ACC112 (cell line): ENCODE measurements around the gene MTHFS.

ENCODE experiments used
- H2AFZ ChIP-seq: fragments of 200-600 bp; sonication (generic); one replicate; pipeline ENCODE4 v1.6.0; 2017; ENCODE audit warnings: antibody characterized with exemption, low read length; ENCODE audit not compliant: unreplicated experiment
- H3K27ac ChIP-seq: fragments of 200-600 bp; sonication (generic); 2 replicates; pipeline ENCODE4 v1.5.1; 2014; ENCODE audit warnings: low read depth, mild to moderate bottlenecking, antibody characterized with exemption, low read length, moderate library complexity
- H3K27me3 ChIP-seq: fragments of 200-600 bp; sonication (generic); 2 replicates; pipeline ENCODE4 v1.6.1; 2014; ENCODE audit warnings: mild to moderate bottlenecking, antibody characterized with exemption, low read length, moderate library complexity, mixed read lengths; ENCODE audit not compliant: insufficient read depth
- H3K36me3 ChIP-seq: fragments of 200-600 bp; sonication (generic); 2 replicates; pipeline ENCODE4 v1.6.1; 2016; ENCODE audit warnings: mild to moderate bottlenecking, antibody characterized with exemption, low read length, moderate library complexity, mixed read lengths; ENCODE audit not compliant: insufficient read depth
- H3K4me1 ChIP-seq: fragments of 200-600 bp; sonication (generic); one replicate; pipeline ENCODE4 v1.6.1; 2016; ENCODE audit warnings: low read length, mixed read lengths; ENCODE audit not compliant: insufficient read depth, unreplicated experiment, control insufficient read depth
- H3K4me3 ChIP-seq: fragments of 200-600 bp; sonication (generic); 2 replicates; pipeline ENCODE4 v1.5.1; 2014; ENCODE audit warnings: mild to moderate bottlenecking, low read depth, low read length
- H3K79me2 ChIP-seq: fragments of 200-600 bp; sonication (generic); one replicate; pipeline ENCODE4 v1.6.0; 2016; ENCODE audit warnings: low read length; ENCODE audit not compliant: control insufficient read depth, unreplicated experiment, insufficient read depth

MTHFS gene

GRCh38 chr15:79878078-79878705, 18.6 kb downstream of the MTHFS start:
- H3K4me3 ChIP-seq: no peak overlapping the region
- peaks cover 3% of the 10 kb centered on the region for H3K79me2 ChIP-seq
- H3K4me1 ChIP-seq: no peaks in the 10 kb centered on the region
- no peaks in the 10 kb centered on the region for H3K27me3 ChIP-seq
- H3K36me3 ChIP-seq: peaks cover 46% of the 10 kb centered on the region
- no peak overlapping the region for H3K27ac ChIP-seq
- no peak overlapping the region for H2AFZ ChIP-seq

GRCh38 chr15:79875213-79875612, 21.6 kb downstream of the MTHFS start:
- no peaks in the 10 kb centered on the region for H3K27me3 ChIP-seq
- H3K79me2 ChIP-seq: peaks cover 3% of the 10 kb centered on the region
- H3K4me1 ChIP-seq: no peaks in the 10 kb centered on the region
- H2AFZ ChIP-seq: no peak overlapping the region
- no peak overlapping the region for H3K4me3 ChIP-seq
- H3K36me3 ChIP-seq: peaks cover 31% of the 10 kb centered on the region
- no peak overlapping the region for H3K27ac ChIP-seq

GRCh38 chr15:79874242-79874641, 22.6 kb downstream of the MTHFS start:
- no peak overlapping the region for H2AFZ ChIP-seq
- H3K79me2 ChIP-seq: peaks cover 3% of the 10 kb centered on the region
- H3K27me3 ChIP-seq: no peaks in the 10 kb centered on the region
- H3K27ac ChIP-seq: no peak overlapping the region
- no peak overlapping the region for H3K4me3 ChIP-seq
- H3K36me3 ChIP-seq: peaks cover 30% of the 10 kb centered on the region
- H3K4me1 ChIP-seq: no peaks in the 10 kb centered on the region

GRCh38 chr15:79872358-79873017, 24.3 kb downstream of the MTHFS start:
- H3K27me3 ChIP-seq: no peaks in the 10 kb centered on the region
- no peak overlapping the region for H3K27ac ChIP-seq
- H3K36me3 ChIP-seq: peaks cover 15% of the 10 kb centered on the region
- no peak overlapping the region for H3K4me3 ChIP-seq
- H3K79me2 ChIP-seq: peaks cover 3% of the 10 kb centered on the region
- H2AFZ ChIP-seq: no peak overlapping the region
- no peaks in the 10 kb centered on the region for H3K4me1 ChIP-seq

DNA sequence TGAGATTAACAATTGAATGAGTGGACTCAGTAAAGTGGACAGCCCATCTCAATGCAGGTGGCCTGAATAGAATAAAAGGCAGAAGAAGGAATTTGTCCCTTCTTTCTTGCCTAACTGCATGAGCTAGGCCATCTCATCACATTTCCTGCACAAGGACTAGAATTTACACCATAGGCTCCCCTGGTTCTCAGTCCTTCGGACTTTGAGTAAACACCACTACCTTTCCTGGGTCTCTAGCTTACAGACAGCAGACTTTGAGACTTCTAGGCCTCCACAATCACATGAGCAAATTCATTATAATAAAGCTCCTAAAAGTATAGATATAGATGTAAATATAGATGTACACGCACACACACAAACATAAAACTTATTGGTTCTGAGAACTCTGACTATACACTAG, 28.3 kb downstream of the MTHFS start:
- no peaks in the 10 kb centered on the region for H3K27me3 ChIP-seq
- no peak overlapping the region for H2AFZ ChIP-seq
- H3K79me2 ChIP-seq: peaks cover 3% of the 10 kb centered on the region
- H3K27ac ChIP-seq: no peak overlapping the region
- peaks cover 8% of the 10 kb centered on the region; the same call in 1 of the 2 replicates for H3K36me3 ChIP-seq
- H3K4me1 ChIP-seq: peaks cover 13% of the 10 kb centered on the region
- H3K4me3 ChIP-seq: no peak overlapping the region

DNA sequence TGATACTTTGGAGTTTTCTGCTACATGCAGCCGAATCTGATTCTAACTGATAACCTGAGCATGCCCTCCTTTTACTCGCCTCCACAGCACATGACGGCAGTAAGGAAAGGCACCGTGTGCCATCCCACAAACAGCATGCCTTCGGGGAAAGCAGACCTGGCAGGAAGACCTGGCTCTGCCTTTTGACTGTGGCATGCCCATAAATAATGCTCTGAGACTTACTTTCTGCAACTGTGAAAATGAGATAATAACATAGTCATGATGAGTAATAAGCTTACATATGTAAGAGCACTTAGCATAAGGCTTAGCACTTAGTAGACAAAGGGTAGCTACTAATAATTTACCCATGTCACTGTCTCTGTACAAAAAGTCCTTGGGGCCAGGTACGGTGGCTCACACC, 32.9 kb downstream of the MTHFS start:
- no peak overlapping the region for H2AFZ ChIP-seq

GRCh38 chr15:79862191-79862590, 34.6 kb downstream of the MTHFS start:
- Histone ChIP-seq H3K27me3 (no peaks in the 10 kb centered on the region), H2AFZ (no peak overlapping the region), H3K79me2 (peaks cover 10% of the 10 kb centered on the region), H3K27ac (no peak overlapping the region), H3K4me1 (peaks cover 16% of the 10 kb centered on the region), H3K36me3 (0 out of 2 replicates have a peak, but pooled peaks cover 11% of the 10 kb centered on the region), H3K4me3 (no peak overlapping the region)

More for the DNA sequence above, 32.9 kb downstream of the MTHFS start:
- H3K79me2 ChIP-seq: peaks cover 10% of the 10 kb centered on the region
- H3K4me1 ChIP-seq: peaks cover 16% of the 10 kb centered on the region
- H3K4me3 ChIP-seq: no peak overlapping the region
- H3K27ac ChIP-seq: no peak overlapping the region
- no peaks in the 10 kb centered on the region for H3K27me3 ChIP-seq
- 0 out of 2 replicates have a peak, but pooled peaks cover 11% of the 10 kb centered on the region for H3K36me3 ChIP-seq

DNA sequence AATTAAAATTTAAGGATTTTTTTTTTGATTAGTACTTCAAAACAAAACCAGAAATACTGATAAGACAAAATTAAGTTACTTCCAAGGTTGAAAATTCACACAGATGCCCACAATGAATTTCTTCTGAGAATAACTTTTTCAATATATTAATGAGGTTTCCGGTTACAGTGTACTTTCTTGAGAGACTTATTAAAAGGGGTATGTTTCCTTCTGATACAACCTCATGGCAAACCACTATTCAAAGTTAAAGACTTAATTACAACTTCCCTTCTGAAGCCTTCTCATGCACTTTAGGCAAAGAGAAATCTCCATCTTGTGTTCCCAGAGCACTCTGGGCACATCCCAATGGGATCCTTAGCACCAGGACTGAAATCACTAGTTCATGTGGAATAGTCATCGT, 36.2 kb downstream of the MTHFS start:
- H3K27me3 ChIP-seq: no peaks in the 10 kb centered on the region
- H3K4me3 ChIP-seq: no peak overlapping the region
- peaks cover 10% of the 10 kb centered on the region for H3K79me2 ChIP-seq
- peaks cover 16% of the 10 kb centered on the region for H3K4me1 ChIP-seq
- 0 out of 2 replicates have a peak, but pooled peaks cover 11% of the 10 kb centered on the region for H3K36me3 ChIP-seq
- no peak overlapping the region for H3K27ac ChIP-seq
- H2AFZ ChIP-seq: no peak overlapping the region

- H2AFZ ChIP-seq: no peak overlapping the region
- H3K79me2 ChIP-seq: peaks cover 6% of the 10 kb centered on the region
- H3K4me3 ChIP-seq: no peak overlapping the region
- 0 out of 2 replicates have a peak, but pooled peaks cover 6% of the 10 kb centered on the region for H3K36me3 ChIP-seq
- H3K27me3 ChIP-seq: no peaks in the 10 kb centered on the region
- H3K4me1 ChIP-seq: peaks cover 7% of the 10 kb centered on the region
- no peak overlapping the region for H3K27ac ChIP-seq
Observed at GRCh38 chr15:79858469-79858868, 38.3 kb downstream of the MTHFS start.

- no peak overlapping the region for H3K27ac ChIP-seq
Observed at GRCh38 chr15:79853492-79854328, 43.1 kb downstream of the MTHFS start.

More at GRCh38 chr15:79853492-79854328, 43.1 kb downstream of the MTHFS start:
- H3K27me3 ChIP-seq: no peaks in the 10 kb centered on the region
- H3K4me1 ChIP-seq: peaks cover 4% of the 10 kb centered on the region
- H2AFZ ChIP-seq: no peak overlapping the region
- H3K4me3 ChIP-seq: no peak overlapping the region
- H3K36me3 ChIP-seq: peaks cover 7% of the 10 kb centered on the region; the same call in 1 of the 2 replicates
- H3K79me2 ChIP-seq: peaks cover 6% of the 10 kb centered on the region
